Endothelial cell of umbilical vein (primary cell): ENCODE measurements around the gene LRCOL1. TPM values are rescaled to one million over a fixed set of nuclear protein-coding genes. Genes with fewer than 3 reads are reported as not detected.

Source experiments
- BruUV-seq: library from RNA; stranded (reverse); fragments of 400-500 nt; replicated peaks from 2 replicates; lab custom pipeline; 2021; lab: Mats Ljungman, UMichigan
- CTCF ChIA-PET: fragments of 300-600, 350-600 bp; sonication (Branson Sonifier 250); formaldehyde crosslinking; loops from one replicate; lab custom pipeline; 2021; ENCODE audit warnings: antibody characterized with exemption, inconsistent platforms; lab: Charles Lee
- POLR2A ChIA-PET: fragments of 300-600, 350-600 bp; sonication (Branson Sonifier 250); formaldehyde crosslinking; loops from one replicate; lab custom pipeline; 2021; ENCODE audit warnings: antibody characterized with exemption, inconsistent platforms; lab: Charles Lee
- DNase-seq: peaks from one replicate; pipeline ENCODE4 v3.0.0-alpha.2; 2011; ENCODE audit warnings: low read depth, low spot score
- FAIRE-seq: peaks from 2 replicates; lab custom pipeline; 2011; peaks lifted over from hg19 to GRCh38; lab: Jason Lieb, UNC
- H2AFZ ChIP-seq: 2 replicates; pipeline ENCODE4 v1.6.0; 2012; ENCODE audit warnings: low read depth, low read length, control low read depth, inconsistent platforms
- H3K27ac ChIP-seq: 2 replicates; pipeline ENCODE4 v1.5.1; 2011; ENCODE audit warnings: low read depth, mild to moderate bottlenecking, control low read depth, low read length, moderate library complexity; ENCODE audit not compliant: insufficient read depth
- H3K27me3 ChIP-seq, 2 experiments: 2 replicates each; pipeline versions ENCODE4 v1.6.0 to v1.6.1; 2011; ENCODE audit warnings: low read length in 2 of 2, mixed read lengths in 1 of 2; ENCODE audit not compliant: control insufficient read depth in 2 of 2, insufficient read depth in 2 of 2
- H3K36me3 ChIP-seq, 2 experiments: 2 replicates in 1 of 2; 3 replicates in 1 of 2; pipeline ENCODE4 v1.5.1; 2011; ENCODE audit warnings: low read length in 2 of 2, mild to moderate bottlenecking in 1 of 2, moderate library complexity in 1 of 2; ENCODE audit not compliant: control insufficient read depth in 2 of 2, insufficient read depth in 2 of 2; ENCODE audit errors: extremely low read depth in 1 of 2
- H3K4me1 ChIP-seq: 3 replicates; pipeline ENCODE4 v1.5.1; 2011; ENCODE audit warnings: mild to moderate bottlenecking, low read length; ENCODE audit not compliant: control insufficient read depth, insufficient read depth; ENCODE audit errors: extremely low read depth
- H3K4me2 ChIP-seq: 2 replicates; pipeline ENCODE4 v1.6.1; 2011; ENCODE audit warnings: low read length, control low read depth, mixed read lengths; ENCODE audit not compliant: insufficient read depth
- H3K4me3 ChIP-seq, 3 experiments: fragments of 200-600 bp in 1 of 3; sonication (generic), shearing (Covaris generic) in 1 of 3; replicated peaks in 1 of 3; 2 replicates each; pipeline ENCODE4 v1.5.1; 2011 to 2016; ENCODE audit warnings: control low read depth in 3 of 3, low read length in 3 of 3, mild to moderate bottlenecking in 2 of 3, inconsistent platforms in 1 of 3, low read depth in 1 of 3, moderate library complexity in 1 of 3; ENCODE audit not compliant: insufficient read depth in 1 of 3
- H3K79me2 ChIP-seq: 2 replicates; pipeline ENCODE4 v1.6.0; 2012; ENCODE audit warnings: low read length, inconsistent platforms; ENCODE audit not compliant: control insufficient read depth, insufficient read depth
- H3K9ac ChIP-seq: replicated peaks from 2 replicates; pipeline ENCODE3; 2011; ENCODE audit warnings: low read length, control low read depth; ENCODE audit not compliant: insufficient read depth; ENCODE audit errors: extremely low read depth
- H3K9me1 ChIP-seq: replicated peaks from 3 replicates; pipeline ENCODE4 v1.6.0; 2011; ENCODE audit warnings: mild to moderate bottlenecking, low read length; ENCODE audit not compliant: control insufficient read depth, insufficient read depth; ENCODE audit errors: extremely low read depth
- H3K9me3 ChIP-seq: replicated peaks from 2 replicates; pipeline ENCODE4 v1.5.1; 2012; ENCODE audit warnings: low read length, inconsistent platforms; ENCODE audit not compliant: control insufficient read depth, insufficient read depth
- H4K20me1 ChIP-seq: replicated peaks from 2 replicates; pipeline ENCODE3; 2011; ENCODE audit warnings: mild to moderate bottlenecking, low read length; ENCODE audit not compliant: control insufficient read depth, insufficient read depth; ENCODE audit errors: extremely low read depth
- CTCF ChIP-seq, 2 donors: IDR thresholded peaks; 1 replicate in 1 of 2; 2 replicates in 1 of 2; pipeline ENCODE4 v1.5.1; 2011; ENCODE audit warnings: low read length in 2 of 2, mild to moderate bottlenecking in 2 of 2, moderate library complexity in 2 of 2, control low read depth in 1 of 2, inconsistent platforms in 1 of 2, low read depth in 1 of 2; ENCODE audit not compliant: insufficient read depth in 1 of 2; ENCODE audit errors: extremely low read depth in 1 of 2
- EZH2 ChIP-seq: IDR thresholded peaks from 2 replicates; pipeline ENCODE4 v1.6.1; 2012; ENCODE audit warnings: borderline replicate concordance, low read depth, mild to moderate bottlenecking, moderate library complexity, low read length, inconsistent platforms; ENCODE audit not compliant: severe bottlenecking
- FOS ChIP-seq: IDR thresholded peaks from 2 replicates; pipeline ENCODE4 v1.6.1; 2011; ENCODE audit warnings: mild to moderate bottlenecking, low read length, moderate library complexity, borderline replicate concordance; ENCODE audit not compliant: insufficient read depth
- GATA2 ChIP-seq: IDR thresholded peaks from 2 replicates; pipeline ENCODE4 v1.7.0; 2011; ENCODE audit warnings: low read depth, mild to moderate bottlenecking, moderate library complexity, mixed read lengths, low read length; ENCODE audit not compliant: insufficient read length, insufficient read depth
- JUN ChIP-seq: IDR thresholded peaks from 2 replicates; pipeline ENCODE4 v1.6.1; 2011; ENCODE audit warnings: borderline replicate concordance, low read depth; ENCODE audit not compliant: insufficient read length, insufficient read depth
- MAX ChIP-seq: IDR thresholded peaks from 2 replicates; pipeline ENCODE4 v1.6.1; 2011; ENCODE audit not compliant: insufficient read depth, insufficient read length
- MYC ChIP-seq: IDR thresholded peaks from one replicate; pipeline ENCODE4 v1.6.1; 2011; ENCODE audit warnings: mild to moderate bottlenecking, low read depth, low read length
- POLR2A ChIP-seq: IDR thresholded peaks from 2 replicates; pipeline ENCODE4 v1.6.1; 2012; ENCODE audit warnings: low read depth, mild to moderate bottlenecking, control low read depth, low read length
- POLR2AphosphoS5 ChIP-seq: IDR thresholded peaks from 2 replicates; pipeline ENCODE4 v1.6.1; 2012; ENCODE audit warnings: low read depth, mild to moderate bottlenecking, control low read depth, low read length, moderate library complexity; ENCODE audit not compliant: insufficient read depth
- dilution Hi-C: fragments of 300-500 bp; cut with MboI; formaldehyde crosslinking; loops from one replicate; pipeline ENCODE4 v1.15.0; 2019; ENCODE audit warnings: low sequenced_read_pairs; ENCODE audit not compliant: extremely low pct_ligation_motif_present
- intact Hi-C: fragments of 100-400 bp; cut with micrococcal nuclease; formaldehyde crosslinking; loops from one replicate; pipeline ENCODE4 v1.10.0; 2022
- polyA plus RNA-seq, 4 experiments: library from polyadenylated mRNA; depleted of rRNA in 3 of 4; stranded (reverse) in 3 of 4; unstranded in 1 of 4; fragments of >200 nt; gene quantifications; 2 replicates each; pipeline versions ENCODE4 v1.2.1 to v1.2.3, GENCODE V29; 2011 to 2012; ENCODE audit warnings: missing spikeins in 1 of 4
- total RNA-seq: library from RNA; stranded (reverse); gene quantifications from 2 replicates; pipeline ENCODE4 v1.2.3, GENCODE V29; 2021

Gene LRCOL1
- total and polyA plus RNA-seq, 2 donors (not counting 3 experiments of a cell fraction or from before 2014, with no cell fraction given): 1.2 to 1.5 TPM

GRCh38 chr12:132620899-132621656, 10.7 kb upstream of the LRCOL1 start:
- POLR2A ChIA-PET: no interaction called here
- CTCF ChIA-PET: interaction anchor here (1.3 kb wide), 1 partner anchor 12 kb away, joined by 3 read pairs; no protein-coding TSS in a partner anchor

More at GRCh38 chr12:132620899-132621656, 10.7 kb upstream of the LRCOL1 start:
- Histone ChIP-seq H2AFZ (no peak overlapping the region), H3K4me1 (no peaks in the 10 kb centered on the region), H3K9me3 (peaks cover 3% of the 10 kb centered on the region), H3K27ac (no peak overlapping the region), H3K27me3 (peaks cover 18 to 26% of the 10 kb centered on the region in 2 experiments), H3K9ac (no peak overlapping the region), H3K4me2 (no peak overlapping the region), H3K4me3 (no peak overlapping the region), H3K79me2 (no peaks in the 10 kb centered on the region), H4K20me1 (no peaks in the 10 kb centered on the region), H3K9me1 (no peaks in the 10 kb centered on the region), H3K36me3 (peaks cover 0 to 8% of the 10 kb centered on the region in 2 experiments)
- DNase-seq: no peak
- no peak for FAIRE-seq
- intact Hi-C loops: no loop called here
- dilution Hi-C loops: no loop called here
- TF ChIP-seq POLR2A (no peak), POLR2AphosphoS5 (no peak), MAX (no peak), CTCF (IDR thresholded peaks at IDR 0.05; ENCODE audit: extremely low read depth in 1 of 2, insufficient read depth in 1 of 2, low read depth in 1 of 2, low read length in 2 of 2) (no peak), MYC (no peak), JUN (no peak), EZH2 (no peak), FOS (no peak), GATA2 (no peak)
- BruUV-seq: no TSS peak
